ENCODE results near the gene MESD. TPM values are rescaled to one million over a fixed set of nuclear protein-coding genes. Genes with fewer than 3 reads are reported as not detected.

Gene MESD
- total RNA-seq, 1 donor from 2014 or later = 24.2 TPM

DNA sequence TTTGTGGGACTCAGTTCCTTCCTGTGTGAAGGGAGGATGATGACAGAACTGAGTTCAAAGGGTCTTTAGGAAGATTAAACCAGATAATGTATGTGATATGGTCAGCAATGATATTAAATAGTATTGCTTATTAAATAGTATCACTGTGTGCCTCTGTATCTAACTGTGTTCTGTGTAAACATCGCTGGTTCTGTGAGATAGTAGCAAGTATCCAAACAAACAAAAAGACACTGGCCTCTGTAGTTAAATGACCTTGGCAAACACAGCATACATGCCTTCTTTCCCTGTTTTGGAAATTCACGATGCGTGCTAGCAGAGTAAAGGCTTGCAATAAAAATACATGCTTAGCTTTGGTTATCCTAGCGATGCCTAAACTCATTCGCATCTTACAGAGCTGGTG is 76.1 kb downstream of the MESD start:
- no peaks in the 10 kb centered on the region for H3K9me3 ChIP-seq
- H3K27ac ChIP-seq = no peak overlapping the region
- TF ChIP-seq, protein P1, sequence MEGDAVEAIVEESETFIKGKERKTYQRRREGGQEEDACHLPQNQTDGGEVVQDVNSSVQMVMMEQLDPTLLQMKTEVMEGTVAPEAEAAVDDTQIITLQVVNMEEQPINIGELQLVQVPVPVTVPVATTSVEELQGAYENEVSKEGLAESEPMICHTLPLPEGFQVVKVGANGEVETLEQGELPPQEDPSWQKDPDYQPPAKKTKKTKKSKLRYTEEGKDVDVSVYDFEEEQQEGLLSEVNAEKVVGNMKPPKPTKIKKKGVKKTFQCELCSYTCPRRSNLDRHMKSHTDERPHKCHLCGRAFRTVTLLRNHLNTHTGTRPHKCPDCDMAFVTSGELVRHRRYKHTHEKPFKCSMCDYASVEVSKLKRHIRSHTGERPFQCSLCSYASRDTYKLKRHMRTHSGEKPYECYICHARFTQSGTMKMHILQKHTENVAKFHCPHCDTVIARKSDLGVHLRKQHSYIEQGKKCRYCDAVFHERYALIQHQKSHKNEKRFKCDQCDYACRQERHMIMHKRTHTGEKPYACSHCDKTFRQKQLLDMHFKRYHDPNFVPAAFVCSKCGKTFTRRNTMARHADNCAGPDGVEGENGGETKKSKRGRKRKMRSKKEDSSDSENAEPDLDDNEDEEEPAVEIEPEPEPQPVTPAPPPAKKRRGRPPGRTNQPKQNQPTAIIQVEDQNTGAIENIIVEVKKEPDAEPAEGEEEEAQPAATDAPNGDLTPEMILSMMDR (IDR thresholded peaks at IDR 0.05) = no peak
- no peaks in the 10 kb centered on the region for H3K4me1 ChIP-seq
- no peak for DNase-seq
- H3K27me3 ChIP-seq (ENCODE audit: low read depth) = no peaks in the 10 kb centered on the region
- ATAC-seq = no peak
- H3K4me3 ChIP-seq = no peak overlapping the region
- peaks cover 21% of the 10 kb centered on the region for H3K36me3 ChIP-seq
- intact Hi-C loops (cut with DNase I) = no loop called here

DNA sequence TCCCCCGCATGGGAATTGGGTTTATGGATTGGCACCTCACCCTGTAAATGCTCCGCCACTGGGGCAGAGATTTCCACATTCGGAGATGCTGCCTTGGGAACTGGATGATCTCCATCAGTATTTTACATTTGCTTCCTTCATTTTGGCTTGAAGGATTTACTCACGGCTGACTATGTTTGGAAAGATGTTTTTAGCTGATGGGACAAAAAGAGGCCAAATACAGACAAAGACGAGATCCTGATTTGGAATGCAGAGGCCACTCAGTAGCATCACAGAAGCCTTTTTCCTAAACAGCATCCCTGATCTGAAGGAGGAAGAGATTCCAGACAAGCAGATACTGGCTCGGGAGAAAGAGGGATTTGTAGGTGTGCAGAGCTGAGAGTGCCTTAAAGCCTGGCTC is 76.9 kb downstream of the MESD start:
- H3K4me1 ChIP-seq = no peaks in the 10 kb centered on the region
- intact Hi-C loops (cut with DNase I) = no loop called here
- TF ChIP-seq, protein P1 (IDR thresholded peaks at IDR 0.05) = no peak
- peaks cover 22% of the 10 kb centered on the region for H3K36me3 ChIP-seq
- no peaks in the 10 kb centered on the region for H3K9me3 ChIP-seq
- H3K4me3 ChIP-seq = no peak overlapping the region
- no peak overlapping the region for H3K27ac ChIP-seq
- DNase-seq (no peak), ATAC-seq (no peak)
- no peaks in the 10 kb centered on the region for H3K27me3 ChIP-seq (ENCODE audit: low read depth)

DNA sequence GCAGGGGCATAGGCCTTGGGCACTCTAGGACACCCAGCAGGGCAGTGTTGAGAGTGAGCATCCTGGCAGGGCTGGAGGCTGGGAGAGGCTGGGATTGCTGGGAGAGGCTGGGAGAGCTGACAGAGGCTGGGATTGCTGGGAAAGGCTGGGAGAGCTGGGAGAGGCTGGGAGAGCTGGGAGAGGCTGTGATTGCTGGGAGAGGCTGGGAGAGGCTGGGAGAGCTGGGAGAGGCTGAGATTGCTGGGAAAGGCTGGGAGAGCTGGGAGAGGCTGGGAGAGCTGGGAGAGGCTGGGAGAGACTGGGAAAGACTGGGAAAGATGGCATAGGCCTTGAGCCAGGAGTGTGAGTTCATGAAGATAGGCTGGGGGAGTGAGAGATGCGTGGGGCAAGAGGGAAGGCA is 77.8 kb downstream of the MESD start:
- ATAC-seq = no peak
- intact Hi-C loops (cut with DNase I) = no loop called here
- DNase-seq = no peak
- H3K27me3 ChIP-seq (ENCODE audit: low read depth) = no peaks in the 10 kb centered on the region
- TF ChIP-seq, protein P1 (IDR thresholded peaks at IDR 0.05) = no peak
- H3K4me3 ChIP-seq = no peak overlapping the region
- no peaks in the 10 kb centered on the region for H3K4me1 ChIP-seq
- peaks cover 22% of the 10 kb centered on the region for H3K36me3 ChIP-seq
- H3K9me3 ChIP-seq = no peaks in the 10 kb centered on the region
- no peak overlapping the region for H3K27ac ChIP-seq

DNA sequence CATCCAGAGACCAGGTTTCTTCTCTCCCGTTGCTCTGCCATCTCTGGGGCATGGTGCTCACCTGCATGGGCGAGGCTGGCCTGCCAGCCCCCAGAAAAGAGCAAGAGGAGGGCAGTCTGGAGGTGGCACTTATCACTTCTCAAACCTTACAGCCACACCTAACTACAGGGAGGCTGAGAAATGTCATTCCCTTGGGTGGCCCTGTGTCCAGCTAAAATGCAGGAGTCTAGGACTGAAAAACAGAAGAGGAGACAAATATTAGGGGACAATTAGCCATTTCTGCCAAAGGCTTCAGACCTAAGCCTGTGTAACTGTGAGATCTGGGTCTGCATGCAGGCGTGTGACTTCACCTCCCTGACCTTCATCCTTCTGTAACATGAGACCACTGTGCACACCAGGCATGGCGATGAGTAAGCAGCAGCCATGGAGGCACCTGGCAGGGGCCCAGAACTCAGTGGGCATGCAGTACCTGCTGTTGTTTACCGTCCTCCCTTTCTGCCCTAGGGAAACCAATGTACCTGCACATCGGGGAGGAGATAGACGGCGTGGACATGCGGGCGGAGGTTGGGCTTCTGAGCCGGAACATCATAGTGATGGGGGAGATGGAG is 83.4 kb downstream of the MESD start:
- H3K27me3 ChIP-seq (ENCODE audit: low read depth) = no peaks in the 10 kb centered on the region
- no peak overlapping the region for H3K4me3 ChIP-seq
- ATAC-seq (no peak), DNase-seq (no peak)
- H3K36me3 ChIP-seq = peaks cover 22% of the 10 kb centered on the region
- H3K4me1 ChIP-seq = no peaks in the 10 kb centered on the region
- intact Hi-C loops (cut with DNase I) = no loop called here
- no peak overlapping the region for H3K27ac ChIP-seq
- no peaks in the 10 kb centered on the region for H3K9me3 ChIP-seq
- TF ChIP-seq, protein P1 (IDR thresholded peaks at IDR 0.05) = no peak

DNA sequence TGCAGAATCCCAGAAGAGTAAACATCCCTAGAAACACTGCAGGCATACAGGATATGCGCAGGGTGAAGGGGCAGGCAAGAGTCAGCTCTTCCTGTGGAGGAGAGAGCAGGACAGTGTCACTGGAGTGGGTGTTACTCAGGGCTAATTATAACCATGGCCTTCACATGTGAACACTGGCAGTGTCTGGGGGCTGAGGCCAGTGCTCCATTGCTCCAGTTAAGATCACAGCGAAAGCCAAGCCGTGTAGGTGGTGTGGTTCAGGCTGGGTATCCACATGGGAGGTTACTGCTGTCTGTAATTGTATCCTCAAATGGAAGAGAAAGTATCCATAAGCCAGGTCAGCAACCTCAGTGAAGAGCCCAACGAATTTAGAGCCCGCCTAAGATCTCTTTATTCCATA is 84.6 kb downstream of the MESD start:
- intact Hi-C loops (cut with DNase I) = no loop called here
- Histone ChIP-seq H3K4me1 (no peaks in the 10 kb centered on the region), H3K4me3 (no peak overlapping the region), H3K9me3 (no peaks in the 10 kb centered on the region), H3K27me3 (ENCODE audit: low read depth) (no peaks in the 10 kb centered on the region), H3K27ac (no peak overlapping the region), H3K36me3 (peaks cover 12% of the 10 kb centered on the region)
- no peak for ATAC-seq
- DNase-seq = no peak
- TF ChIP-seq, protein P1 (IDR thresholded peaks at IDR 0.05) = no peak
